Endothelial cell of umbilical vein (primary cell): ENCODE measurements around the gene SLCO3A1. TPM values are rescaled to one million over a fixed set of nuclear protein-coding genes. Genes with fewer than 3 reads are reported as not detected.

ENCODE experiments used
- BruUV-seq: library from RNA; stranded (reverse); fragments of 400-500 nt; replicated peaks from 2 replicates; lab custom pipeline; 2021; lab: Mats Ljungman, UMichigan
- CTCF ChIA-PET: fragments of 300-600, 350-600 bp; sonication (Branson Sonifier 250); formaldehyde crosslinking; loops from one replicate; lab custom pipeline; 2021; ENCODE audit warnings: antibody characterized with exemption, inconsistent platforms; lab: Charles Lee
- POLR2A ChIA-PET: fragments of 300-600, 350-600 bp; sonication (Branson Sonifier 250); formaldehyde crosslinking; loops from one replicate; lab custom pipeline; 2021; ENCODE audit warnings: antibody characterized with exemption, inconsistent platforms; lab: Charles Lee
- DNase-seq: peaks from one replicate; pipeline ENCODE4 v3.0.0-alpha.2; 2011; ENCODE audit warnings: low read depth, low spot score
- FAIRE-seq: peaks from 2 replicates; lab custom pipeline; 2011; peaks lifted over from hg19 to GRCh38; lab: Jason Lieb, UNC
- H2AFZ ChIP-seq: 2 replicates; pipeline ENCODE4 v1.6.0; 2012; ENCODE audit warnings: low read depth, low read length, control low read depth, inconsistent platforms
- H3K27ac ChIP-seq: 2 replicates; pipeline ENCODE4 v1.5.1; 2011; ENCODE audit warnings: low read depth, mild to moderate bottlenecking, control low read depth, low read length, moderate library complexity; ENCODE audit not compliant: insufficient read depth
- H3K27me3 ChIP-seq, 2 experiments: 2 replicates each; pipeline versions ENCODE4 v1.6.0 to v1.6.1; 2011; ENCODE audit warnings: low read length in 2 of 2, mixed read lengths in 1 of 2; ENCODE audit not compliant: control insufficient read depth in 2 of 2, insufficient read depth in 2 of 2
- H3K36me3 ChIP-seq, 2 experiments: 2 replicates in 1 of 2; 3 replicates in 1 of 2; pipeline ENCODE4 v1.5.1; 2011; ENCODE audit warnings: low read length in 2 of 2, mild to moderate bottlenecking in 1 of 2, moderate library complexity in 1 of 2; ENCODE audit not compliant: control insufficient read depth in 2 of 2, insufficient read depth in 2 of 2; ENCODE audit errors: extremely low read depth in 1 of 2
- H3K4me1 ChIP-seq: 3 replicates; pipeline ENCODE4 v1.5.1; 2011; ENCODE audit warnings: mild to moderate bottlenecking, low read length; ENCODE audit not compliant: control insufficient read depth, insufficient read depth; ENCODE audit errors: extremely low read depth
- H3K4me2 ChIP-seq: 2 replicates; pipeline ENCODE4 v1.6.1; 2011; ENCODE audit warnings: low read length, control low read depth, mixed read lengths; ENCODE audit not compliant: insufficient read depth
- H3K4me3 ChIP-seq, 3 experiments: fragments of 200-600 bp in 1 of 3; sonication (generic), shearing (Covaris generic) in 1 of 3; replicated peaks in 1 of 3; 2 replicates each; pipeline ENCODE4 v1.5.1; 2011 to 2016; ENCODE audit warnings: control low read depth in 3 of 3, low read length in 3 of 3, mild to moderate bottlenecking in 2 of 3, inconsistent platforms in 1 of 3, low read depth in 1 of 3, moderate library complexity in 1 of 3; ENCODE audit not compliant: insufficient read depth in 1 of 3
- H3K79me2 ChIP-seq: 2 replicates; pipeline ENCODE4 v1.6.0; 2012; ENCODE audit warnings: low read length, inconsistent platforms; ENCODE audit not compliant: control insufficient read depth, insufficient read depth
- H3K9ac ChIP-seq: replicated peaks from 2 replicates; pipeline ENCODE3; 2011; ENCODE audit warnings: low read length, control low read depth; ENCODE audit not compliant: insufficient read depth; ENCODE audit errors: extremely low read depth
- H3K9me1 ChIP-seq: replicated peaks from 3 replicates; pipeline ENCODE4 v1.6.0; 2011; ENCODE audit warnings: mild to moderate bottlenecking, low read length; ENCODE audit not compliant: control insufficient read depth, insufficient read depth; ENCODE audit errors: extremely low read depth
- H3K9me3 ChIP-seq: replicated peaks from 2 replicates; pipeline ENCODE4 v1.5.1; 2012; ENCODE audit warnings: low read length, inconsistent platforms; ENCODE audit not compliant: control insufficient read depth, insufficient read depth
- H4K20me1 ChIP-seq: replicated peaks from 2 replicates; pipeline ENCODE3; 2011; ENCODE audit warnings: mild to moderate bottlenecking, low read length; ENCODE audit not compliant: control insufficient read depth, insufficient read depth; ENCODE audit errors: extremely low read depth
- FOS ChIP-seq: IDR thresholded peaks from 2 replicates; pipeline ENCODE4 v1.6.1; 2011; ENCODE audit warnings: mild to moderate bottlenecking, low read length, moderate library complexity, borderline replicate concordance; ENCODE audit not compliant: insufficient read depth
- GATA2 ChIP-seq: IDR thresholded peaks from 2 replicates; pipeline ENCODE4 v1.7.0; 2011; ENCODE audit warnings: low read depth, mild to moderate bottlenecking, moderate library complexity, mixed read lengths, low read length; ENCODE audit not compliant: insufficient read length, insufficient read depth
- POLR2AphosphoS5 ChIP-seq: IDR thresholded peaks from 2 replicates; pipeline ENCODE4 v1.6.1; 2012; ENCODE audit warnings: low read depth, mild to moderate bottlenecking, control low read depth, low read length, moderate library complexity; ENCODE audit not compliant: insufficient read depth
- dilution Hi-C: fragments of 300-500 bp; cut with MboI; formaldehyde crosslinking; loops from one replicate; pipeline ENCODE4 v1.15.0; 2019; ENCODE audit warnings: low sequenced_read_pairs; ENCODE audit not compliant: extremely low pct_ligation_motif_present
- intact Hi-C: fragments of 100-400 bp; cut with micrococcal nuclease; formaldehyde crosslinking; loops from one replicate; pipeline ENCODE4 v1.10.0; 2022
- polyA plus RNA-seq, 4 experiments: library from polyadenylated mRNA; depleted of rRNA in 3 of 4; stranded (reverse) in 3 of 4; unstranded in 1 of 4; fragments of >200 nt; gene quantifications; 2 replicates each; pipeline versions ENCODE4 v1.2.1 to v1.2.3, GENCODE V29; 2011 to 2012; ENCODE audit warnings: missing spikeins in 1 of 4
- total RNA-seq: library from RNA; stranded (reverse); gene quantifications from 2 replicates; pipeline ENCODE4 v1.2.3, GENCODE V29; 2021

Gene SLCO3A1
- total and polyA plus RNA-seq, 2 donors (not counting 3 experiments of a cell fraction or from before 2014, with no cell fraction given): 0.88 to 0.92 TPM

GRCh38 chr15:91953432-91953831 is 99.9 kb downstream of the SLCO3A1 start:
- no peak for TF ChIP-seq FOS
- dilution Hi-C loops: no loop called here
- intact Hi-C loops: no loop called here
- Histone ChIP-seq H3K36me3 (no peaks in the 10 kb centered on the region), H3K9me3 (no peaks in the 10 kb centered on the region), H3K4me3 (no peak overlapping the region), H2AFZ (no peak overlapping the region), H3K79me2 (no peaks in the 10 kb centered on the region), H3K9ac (no peak overlapping the region), H3K4me2 (no peak overlapping the region), H3K27ac (no peak overlapping the region), H3K9me1 (no peaks in the 10 kb centered on the region), H3K4me1 (no peaks in the 10 kb centered on the region), H3K27me3 (no peaks in the 10 kb centered on the region), H4K20me1 (no peaks in the 10 kb centered on the region)
- no TSS peak for BruUV-seq
- DNase-seq (no peak), FAIRE-seq (no peak)
- POLR2A ChIA-PET: no interaction called here
- CTCF ChIA-PET: no interaction called here

- dilution Hi-C loops (no loop called here), intact Hi-C loops (no loop called here)
- Histone ChIP-seq H4K20me1 (no peaks in the 10 kb centered on the region), H3K9me1 (no peaks in the 10 kb centered on the region), H3K4me1 (no peaks in the 10 kb centered on the region), H3K4me3 (no peak overlapping the region), H3K4me2 (no peak overlapping the region), H2AFZ (no peak overlapping the region), H3K9me3 (no peaks in the 10 kb centered on the region), H3K27me3 (no peaks in the 10 kb centered on the region), H3K36me3 (no peaks in the 10 kb centered on the region), H3K79me2 (no peaks in the 10 kb centered on the region), H3K27ac (no peak overlapping the region), H3K9ac (no peak overlapping the region)
- ChIA-PET POLR2A (no interaction called here), CTCF (no interaction called here)
- FAIRE-seq (no peak), DNase-seq (no peak)
- TF ChIP-seq GATA2: no peak
- TF ChIP-seq POLR2AphosphoS5: no peak
- TF ChIP-seq FOS: no peak
- BruUV-seq: no TSS peak
Observed at GRCh38 chr15:91954292-91954691, 100.8 kb downstream of the SLCO3A1 start.
